ENCODE results near the gene AFAP1. TPM values are rescaled to one million over a fixed set of nuclear protein-coding genes. Genes with fewer than 3 reads are reported as not detected.

Gene AFAP1
- total and polyA plus RNA-seq, 2 donors (not counting 3 experiments of a cell fraction or from before 2014, with no cell fraction given) = 32.3 to 103 TPM

GRCh38 chr4:7963691-7964090, 24.0 kb upstream of the AFAP1 start:
- ChIA-PET CTCF (no interaction called here), POLR2A (no interaction called here)
- H4K20me1 ChIP-seq (replicated peaks; ENCODE audit: control insufficient read depth, extremely low read depth, insufficient read depth, low read length) = no peaks in the 10 kb centered on the region
- no peak overlapping the region for H3K9ac ChIP-seq (replicated peaks; ENCODE audit: extremely low read depth, insufficient read depth, low read length)
- H3K27ac ChIP-seq (ENCODE audit: insufficient read depth, low read depth, low read length) = no peak overlapping the region
- H3K36me3 ChIP-seq (ENCODE audit: control insufficient read depth in 2 of 2, extremely low read depth in 1 of 2, insufficient read depth in 2 of 2, low read length in 2 of 2) = no peaks in the 10 kb centered on the region
- H3K9me1 ChIP-seq (replicated peaks; ENCODE audit: control insufficient read depth, extremely low read depth, insufficient read depth, low read length) = no peaks in the 10 kb centered on the region
- H3K4me3 ChIP-seq (replicated peaks in 1 of 3; ENCODE audit: insufficient read depth in 1 of 3, low read depth in 1 of 3, low read length in 3 of 3) = no peak overlapping the region
- no peaks in the 10 kb centered on the region for H3K79me2 ChIP-seq (ENCODE audit: control insufficient read depth, insufficient read depth, low read length)
- intact Hi-C loops (cut with micrococcal nuclease) = no loop called here
- FAIRE-seq (no peak), DNase-seq (ENCODE audit: low read depth, low spot score) (no peak)
- dilution Hi-C loops (cut with MboI; ENCODE audit: extremely low pct_ligation_motif_present, low sequenced_read_pairs) = no loop called here
- TF ChIP-seq MYC (IDR thresholded peaks at IDR 0.05; ENCODE audit: low read depth, low read length) = no peak
- no peak for TF ChIP-seq MAX (IDR thresholded peaks at IDR 0.05; ENCODE audit: insufficient read depth, insufficient read length)
- no peak for TF ChIP-seq POLR2AphosphoS5 (IDR thresholded peaks at IDR 0.05; ENCODE audit: insufficient read depth, low read depth, low read length)
- no peak for TF ChIP-seq FOS (IDR thresholded peaks at IDR 0.05; ENCODE audit: borderline replicate concordance, insufficient read depth, low read length)
- no peak for TF ChIP-seq EZH2 (IDR thresholded peaks at IDR 0.05; ENCODE audit: borderline replicate concordance, low read depth, low read length, severe bottlenecking)
- no peak for TF ChIP-seq JUN (IDR thresholded peaks at IDR 0.05; ENCODE audit: borderline replicate concordance, insufficient read depth, insufficient read length, low read depth)
- TF ChIP-seq POLR2A (IDR thresholded peaks at IDR 0.05; ENCODE audit: low read depth, low read length) = no peak
- TF ChIP-seq GATA2 (IDR thresholded peaks at IDR 0.05; ENCODE audit: insufficient read depth, insufficient read length, low read depth, low read length) = no peak
- TF ChIP-seq CTCF (IDR thresholded peaks at IDR 0.05; ENCODE audit: extremely low read depth in 1 of 2, insufficient read depth in 1 of 2, low read depth in 1 of 2, low read length in 2 of 2) = no peak
- no TSS peak for BruUV-seq (replicated peaks)
- H3K4me1 ChIP-seq (ENCODE audit: control insufficient read depth, extremely low read depth, insufficient read depth, low read length) = peaks cover 27% of the 10 kb centered on the region
- H3K9me3 ChIP-seq (replicated peaks; ENCODE audit: control insufficient read depth, insufficient read depth, low read length) = no peaks in the 10 kb centered on the region
- H3K4me2 ChIP-seq (ENCODE audit: insufficient read depth, low read length) = no peak overlapping the region
- H2AFZ ChIP-seq (ENCODE audit: low read depth, low read length) = no peak overlapping the region
- H3K27me3 ChIP-seq (ENCODE audit: control insufficient read depth in 2 of 2, insufficient read depth in 2 of 2, low read length in 2 of 2) = no peaks in the 10 kb centered on the region
